ENCODE results near the gene IL11RA. TPM values are rescaled to one million over a fixed set of nuclear protein-coding genes. Genes with fewer than 3 reads are reported as not detected.

The IL11RA gene
- total and polyA plus RNA-seq, 8 donors = 13.8 to 121 (median 98.1) TPM

- Histone ChIP-seq H3K4me3 (no peak overlapping the region), H3K27me3 (peaks cover 73 to 82% of the 10 kb centered on the region in 2 donors), H3K9me3 (no peaks in the 10 kb centered on the region), H3K36me3 (no peaks in the 10 kb centered on the region), H3K4me1 (peaks cover 2 to 31% of the 10 kb centered on the region in 2 donors), H3K27ac (no peak overlapping the region)
- no peak for TF ChIP-seq CTCF (IDR thresholded peaks at IDR 0.05)
- intact Hi-C loops (cut with DNase I) = no loop called here
- DNase-seq = no peak
- ATAC-seq = no peak
Observed at GRCh38 chr9:34624475-34625185, 27.4 kb upstream of the IL11RA start.

- H3K4me1 ChIP-seq = peaks cover 0 to 27% of the 10 kb centered on the region in 2 donors
- DNase-seq (no peak), ATAC-seq (no peak)
- TF ChIP-seq CTCF (IDR thresholded peaks at IDR 0.05) = no peak
- peaks cover 79 to 88% of the 10 kb centered on the region in 2 donors for H3K27me3 ChIP-seq
- intact Hi-C loops (cut with DNase I) = no loop called here
- H3K4me3 ChIP-seq = no peak overlapping the region
- H3K27ac ChIP-seq = no peak overlapping the region
- H3K36me3 ChIP-seq = no peaks in the 10 kb centered on the region
- H3K9me3 ChIP-seq = no peaks in the 10 kb centered on the region
Observed at GRCh38 chr9:34625186-34625486, 26.8 kb upstream of the IL11RA start.

DNA sequence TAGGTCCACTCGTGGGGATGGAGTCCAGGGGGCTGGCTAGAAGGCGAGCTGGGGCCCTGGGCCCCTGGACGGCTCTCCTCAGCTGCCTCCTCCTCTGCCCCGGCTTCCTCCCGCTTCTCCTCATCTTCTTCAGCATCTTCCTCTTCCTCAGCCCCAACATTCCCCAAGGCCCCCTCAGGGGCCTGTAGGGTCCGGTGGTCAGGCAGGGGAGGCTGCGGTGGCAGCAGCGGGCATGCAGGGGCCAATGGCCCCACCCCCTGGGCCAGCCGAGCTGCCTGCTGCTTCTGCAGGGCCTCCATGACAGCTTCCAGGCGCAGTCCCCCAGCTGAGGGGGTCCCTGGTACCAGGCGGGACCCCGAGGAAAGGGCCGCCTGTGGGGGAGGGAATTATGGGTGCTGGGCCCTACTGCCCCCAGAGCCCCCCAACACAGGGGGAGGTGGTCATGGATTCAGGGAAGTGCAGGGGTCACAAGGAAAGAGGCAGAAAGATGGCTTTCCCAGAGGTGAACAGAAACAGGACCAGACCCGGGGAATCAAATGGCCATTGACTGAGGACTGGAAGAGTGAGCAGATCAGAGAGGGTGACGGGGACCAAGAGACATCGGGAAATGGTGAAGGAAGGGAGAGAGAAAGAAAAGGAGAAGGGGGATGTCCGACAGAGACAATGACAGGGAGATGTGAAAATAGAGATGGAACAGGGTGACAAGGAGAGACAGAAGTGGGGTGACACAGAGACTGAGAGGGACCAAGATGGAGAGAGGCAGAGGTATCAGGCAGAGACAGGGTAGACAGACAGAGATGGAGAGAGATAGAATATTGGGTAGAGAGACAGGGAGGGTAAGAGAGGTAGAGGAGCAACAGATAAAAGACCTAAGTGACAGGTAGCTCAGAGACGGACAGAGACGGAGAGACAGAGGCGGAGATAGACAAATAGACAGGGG, 24.0 kb upstream of the IL11RA start:
- no peak for ATAC-seq
- Histone ChIP-seq H3K9me3 (no peaks in the 10 kb centered on the region), H3K4me3 (peak overlapping the region; percentile 21 to 25), H3K27me3 (peaks cover 69 to 83% of the 10 kb centered on the region in 2 donors), H3K4me1 (peaks cover 0 to 21% of the 10 kb centered on the region in 2 donors), H3K36me3 (no peaks in the 10 kb centered on the region), H3K27ac (no peak overlapping the region)
- no peak for DNase-seq
- no peak for TF ChIP-seq CTCF (IDR thresholded peaks at IDR 0.05)
- intact Hi-C loops (cut with DNase I) = no loop called here

DNA sequence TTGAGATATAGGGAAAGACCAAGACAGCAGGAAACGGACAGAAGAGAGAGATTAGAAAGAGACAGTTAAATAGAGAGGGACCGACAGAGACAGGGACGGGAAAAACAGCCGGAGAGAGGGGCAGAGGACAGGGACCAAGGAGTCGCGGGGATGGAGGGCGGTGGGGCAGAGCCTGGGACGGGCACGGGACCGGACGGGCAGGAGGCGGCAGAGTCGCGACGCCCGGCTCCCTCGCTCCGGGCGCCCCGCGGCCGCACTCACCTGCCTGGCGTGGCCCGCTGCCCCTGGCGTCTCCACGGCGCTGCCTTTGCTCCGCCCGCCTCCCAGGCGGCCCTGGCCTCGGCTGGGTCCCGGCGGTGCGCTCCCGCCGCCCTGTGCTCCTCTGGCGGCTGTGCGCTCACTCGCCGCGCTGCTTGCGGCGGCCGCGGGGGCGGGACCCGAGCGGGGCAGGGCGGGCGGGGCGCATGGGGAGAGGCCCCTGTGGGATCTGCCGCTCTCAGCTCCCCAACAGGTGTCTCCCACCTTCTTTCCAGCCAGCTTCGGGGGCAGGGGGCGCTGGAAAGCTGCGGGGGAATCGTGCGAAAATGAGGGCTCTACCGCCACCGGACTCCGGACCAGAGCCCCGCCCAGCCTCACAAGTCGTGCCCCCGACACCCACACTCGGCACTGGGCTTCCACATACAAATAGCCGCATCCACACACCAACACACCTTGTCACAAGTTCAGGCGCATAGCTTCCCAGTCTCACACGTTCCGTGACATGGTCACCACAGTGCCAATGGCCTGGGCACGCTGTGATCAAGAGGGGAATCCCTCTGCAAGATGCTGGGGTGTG, 23.1 kb upstream of the IL11RA start, which contains the start of gene ARID3C:
ARID3C (minus strand) TSS at position 411 of the 835 bp plus-strand sequence. CDS start 1,052 bp downstream, outside the sequence.
- ATAC-seq = peak; percentile 84
- H3K4me1 ChIP-seq = peaks cover 0 to 13% of the 10 kb centered on the region in 2 donors
- peak within 1 kb of the TSS; percentile 21 to 25 for H3K4me3 ChIP-seq
- peaks cover 60 to 74% of the 10 kb centered on the region in 2 donors for H3K27me3 ChIP-seq
- no peaks in the 10 kb centered on the region for H3K36me3 ChIP-seq
- DNase-seq = peak in 1 of 4 donors; percentile 86
- no peaks in the 10 kb centered on the region for H3K9me3 ChIP-seq
- no peak for TF ChIP-seq CTCF (IDR thresholded peaks at IDR 0.05)
- H3K27ac ChIP-seq = no peak within 1 kb of the TSS
- intact Hi-C loops (cut with DNase I) = no loop called here
